Epithelial cell of proximal tubule (primary cell): ENCODE measurements around the gene FGD1. TPM values are rescaled to one million over a fixed set of nuclear protein-coding genes. Genes with fewer than 3 reads are reported as not detected.
"Not testable (repeated sequence)": the region's sequence is repeated elsewhere in the genome, so short reads cannot be mapped to it uniquely, and the experiment has no call there.

Source experiments
- DNase-seq: peaks from one replicate; pipeline ENCODE4 v3.0.0-alpha.2; 2011; ENCODE audit warnings: low read depth
- H3K4me3 ChIP-seq: 2 replicates; pipeline ENCODE4 v1.5.1; 2011; ENCODE audit warnings: low read depth, mild to moderate bottlenecking, low read length
- total RNA-seq: library from RNA; depleted of rRNA; stranded (reverse); fragments of >200 nt; gene quantifications from 2 replicates; pipeline ENCODE4 v1.2.3, GENCODE V29; 2015
- TF ChIP-seq, protein P1 (sequence below): conservative IDR thresholded peaks from 2 replicates; pipeline ENCODE4 v1.5.1; 2012; ENCODE audit warnings: low read depth, mild to moderate bottlenecking, low read length

Gene FGD1
- total RNA-seq: 10.2 and 10.3 TPM in 2 replicates

DNA sequence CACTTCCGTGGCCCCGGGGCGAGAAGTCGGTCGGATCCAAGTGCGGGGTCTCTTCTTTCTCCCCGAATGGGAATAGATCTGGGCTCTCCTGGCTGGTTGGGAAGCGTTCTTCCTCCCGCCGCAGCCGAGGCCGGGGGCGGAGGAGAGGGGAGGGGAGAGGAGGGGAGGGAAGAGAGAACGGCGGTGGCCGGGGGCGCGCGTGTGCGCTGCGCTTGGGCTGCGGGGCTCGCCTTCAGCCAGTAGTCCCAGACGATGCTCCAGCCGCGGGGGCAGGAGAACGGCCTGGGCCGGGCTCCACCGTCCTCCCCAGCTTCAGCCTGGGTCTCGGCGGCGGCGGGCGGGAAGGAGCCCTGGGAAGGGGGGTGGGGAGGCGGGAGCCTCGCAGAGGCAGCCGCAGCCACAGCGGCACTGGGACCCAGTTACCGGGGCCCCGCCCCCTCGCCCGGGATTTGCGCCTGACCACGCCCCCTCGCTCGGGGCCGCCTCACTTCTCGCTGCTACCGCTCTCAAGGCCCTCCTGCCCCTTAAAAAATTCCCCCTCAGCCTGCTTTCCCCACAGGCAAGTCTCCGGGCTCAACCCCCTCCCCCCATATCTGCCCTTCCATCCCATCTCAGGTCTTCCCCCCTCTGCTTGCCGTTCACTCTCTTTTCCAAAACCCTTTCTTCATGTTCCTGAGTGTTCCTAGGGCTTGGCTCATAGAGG is at the start of gene FGD1:
FGD1 (minus strand) TSS at position 421 of the 703 bp plus-strand sequence. CDS start 802 bp downstream, outside the sequence.
- DNase-seq: no peak
- TF ChIP-seq, protein P1, sequence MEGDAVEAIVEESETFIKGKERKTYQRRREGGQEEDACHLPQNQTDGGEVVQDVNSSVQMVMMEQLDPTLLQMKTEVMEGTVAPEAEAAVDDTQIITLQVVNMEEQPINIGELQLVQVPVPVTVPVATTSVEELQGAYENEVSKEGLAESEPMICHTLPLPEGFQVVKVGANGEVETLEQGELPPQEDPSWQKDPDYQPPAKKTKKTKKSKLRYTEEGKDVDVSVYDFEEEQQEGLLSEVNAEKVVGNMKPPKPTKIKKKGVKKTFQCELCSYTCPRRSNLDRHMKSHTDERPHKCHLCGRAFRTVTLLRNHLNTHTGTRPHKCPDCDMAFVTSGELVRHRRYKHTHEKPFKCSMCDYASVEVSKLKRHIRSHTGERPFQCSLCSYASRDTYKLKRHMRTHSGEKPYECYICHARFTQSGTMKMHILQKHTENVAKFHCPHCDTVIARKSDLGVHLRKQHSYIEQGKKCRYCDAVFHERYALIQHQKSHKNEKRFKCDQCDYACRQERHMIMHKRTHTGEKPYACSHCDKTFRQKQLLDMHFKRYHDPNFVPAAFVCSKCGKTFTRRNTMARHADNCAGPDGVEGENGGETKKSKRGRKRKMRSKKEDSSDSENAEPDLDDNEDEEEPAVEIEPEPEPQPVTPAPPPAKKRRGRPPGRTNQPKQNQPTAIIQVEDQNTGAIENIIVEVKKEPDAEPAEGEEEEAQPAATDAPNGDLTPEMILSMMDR: no peak
- H3K4me3 ChIP-seq: peak within 1 kb of the TSS; percentile 64

DNA sequence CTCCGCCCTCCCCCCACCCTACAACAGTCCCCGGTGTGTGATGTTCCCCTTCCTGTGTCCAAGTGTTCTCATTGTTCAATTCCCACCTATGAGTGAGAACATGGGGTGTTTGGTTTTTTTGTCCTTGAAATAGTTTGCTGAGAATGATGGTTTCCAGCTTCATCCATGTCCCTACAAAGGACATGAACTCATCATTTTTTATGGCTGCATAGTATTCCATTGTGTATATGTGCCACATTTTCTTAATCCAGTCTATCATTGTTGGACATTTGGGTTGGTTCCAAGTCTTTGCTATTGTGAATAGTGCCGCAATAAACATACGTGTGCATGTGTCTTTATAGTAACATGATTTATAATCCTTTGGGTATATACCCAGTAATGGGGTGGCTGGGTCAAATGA is 46.2 kb upstream of the FGD1 start:
- DNase-seq, H3K4me3 ChIP-seq: not testable (repeated sequence)

DNA sequence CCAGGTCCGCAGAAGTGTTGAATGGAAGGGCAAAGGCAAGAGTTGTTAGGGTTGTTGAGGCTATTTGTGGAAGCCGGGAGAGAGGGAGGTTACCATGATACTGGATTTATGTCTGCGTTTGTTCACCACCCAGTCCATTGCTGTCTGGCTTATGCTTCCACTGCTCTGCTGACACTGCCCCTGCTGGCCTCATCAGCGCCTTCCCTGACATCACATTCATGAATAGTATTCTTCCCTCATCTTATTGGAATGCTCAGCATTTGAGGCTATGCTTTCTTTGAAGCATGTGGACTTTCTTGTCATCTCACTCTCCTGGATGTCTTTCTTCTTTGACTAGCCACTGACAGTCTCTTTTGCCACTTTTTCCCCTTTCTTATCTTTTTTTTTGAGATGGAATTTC is 44.3 kb upstream of the FGD1 start:
- TF ChIP-seq, protein P1: peak; percentile 19
- H3K4me3 ChIP-seq: no peak overlapping the region
- no peak for DNase-seq

DNA sequence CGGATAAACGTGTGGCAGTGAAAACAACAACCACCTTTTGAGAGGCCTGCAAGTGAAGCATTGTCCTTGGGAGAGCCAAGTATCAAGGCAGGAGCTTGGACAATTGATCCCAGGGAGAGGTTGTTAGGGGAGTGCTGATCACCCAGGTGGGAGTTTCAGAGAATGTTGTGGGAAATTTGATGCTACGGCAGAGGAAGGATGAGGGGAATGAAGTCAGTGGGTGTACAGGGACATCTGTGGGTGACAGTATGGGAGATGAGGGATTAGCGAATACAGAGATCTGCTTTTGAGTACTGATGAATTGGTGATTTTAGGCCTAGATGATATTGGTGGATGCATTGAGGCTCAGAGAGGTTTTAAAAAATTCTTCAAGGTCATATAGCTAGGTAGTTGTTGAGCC is 38.2 kb upstream of the FGD1 start:
- TF ChIP-seq, protein P1: no peak
- H3K4me3 ChIP-seq: no peak overlapping the region
- DNase-seq: no peak

DNA sequence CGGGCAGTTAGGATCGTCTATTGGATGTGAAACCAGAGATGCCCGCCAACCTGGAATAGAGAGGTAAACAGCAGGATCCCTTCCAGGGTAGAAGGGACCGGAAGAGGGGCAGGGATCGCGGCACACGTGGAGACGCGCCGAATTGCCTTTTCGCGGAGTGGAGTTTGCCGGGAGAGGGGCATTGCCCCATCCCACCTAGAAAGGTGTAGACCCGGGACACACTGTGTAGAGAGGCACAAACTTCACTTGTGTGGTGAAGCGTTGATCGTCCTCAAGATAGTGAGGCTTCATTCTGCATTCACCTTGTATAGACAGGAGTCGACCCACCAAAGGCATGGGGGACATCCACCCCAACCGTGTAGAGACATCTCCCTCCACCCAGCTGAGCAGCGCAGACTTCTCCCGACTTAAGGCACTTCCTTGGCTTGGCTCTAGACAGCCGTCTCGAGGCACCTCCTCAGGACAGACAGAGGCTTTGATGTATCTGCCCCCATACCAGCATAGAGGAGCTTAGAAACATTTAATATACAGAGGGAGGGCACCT is 34.4 kb upstream of the FGD1 start:
- TF ChIP-seq, protein P1: no peak
- H3K4me3 ChIP-seq: peak overlapping the region; percentile 88
- DNase-seq: no peak

DNA sequence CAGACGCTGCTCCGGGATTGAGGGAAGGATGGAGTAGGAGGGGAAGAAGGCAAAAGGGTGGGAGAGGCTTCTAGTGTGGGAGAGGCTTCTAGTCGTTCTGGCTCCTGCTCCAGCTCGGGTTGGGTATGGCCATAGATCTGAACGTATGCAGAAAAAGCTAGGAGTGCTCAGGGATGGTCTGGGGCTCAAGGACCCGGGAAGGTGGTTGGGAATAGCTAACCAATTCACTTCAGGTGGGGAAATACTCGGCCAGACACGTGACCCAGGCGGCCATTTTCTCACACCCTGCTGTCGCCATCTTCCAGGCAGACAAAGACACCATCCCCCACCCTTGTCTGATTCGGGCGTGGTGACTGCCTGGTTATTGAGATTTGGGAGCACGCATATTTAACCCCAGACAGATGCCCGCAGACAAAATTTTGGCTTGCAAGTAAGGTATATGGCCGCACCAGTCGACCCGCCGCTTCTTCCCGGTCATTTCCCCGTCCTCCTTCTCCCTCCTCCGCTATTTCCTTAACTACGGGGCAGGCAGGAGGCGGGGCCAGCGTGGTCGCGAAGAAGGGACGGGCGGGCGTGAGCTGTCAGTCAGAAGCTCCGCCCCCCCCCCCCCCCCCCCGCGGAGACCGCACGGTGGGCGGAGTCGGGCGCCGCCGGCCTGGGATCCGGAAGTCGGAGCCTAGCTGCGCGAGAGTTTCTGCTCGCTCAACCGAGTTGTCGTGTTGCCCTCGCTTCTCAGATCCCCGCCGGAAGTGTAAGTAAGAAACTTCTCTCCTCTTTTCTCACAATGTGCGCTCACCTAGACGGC is 33.7 kb upstream of the FGD1 start, which contains the start of gene GNL3L:
GNL3L (plus strand) TSS at position 668 of the 805 bp plus-strand sequence. CDS start 2,348 bp downstream, outside the sequence.
- H3K4me3 ChIP-seq: peak within 1 kb of the TSS; percentile 88
- TF ChIP-seq, protein P1: no peak
- peak; percentile 20 for DNase-seq

DNA sequence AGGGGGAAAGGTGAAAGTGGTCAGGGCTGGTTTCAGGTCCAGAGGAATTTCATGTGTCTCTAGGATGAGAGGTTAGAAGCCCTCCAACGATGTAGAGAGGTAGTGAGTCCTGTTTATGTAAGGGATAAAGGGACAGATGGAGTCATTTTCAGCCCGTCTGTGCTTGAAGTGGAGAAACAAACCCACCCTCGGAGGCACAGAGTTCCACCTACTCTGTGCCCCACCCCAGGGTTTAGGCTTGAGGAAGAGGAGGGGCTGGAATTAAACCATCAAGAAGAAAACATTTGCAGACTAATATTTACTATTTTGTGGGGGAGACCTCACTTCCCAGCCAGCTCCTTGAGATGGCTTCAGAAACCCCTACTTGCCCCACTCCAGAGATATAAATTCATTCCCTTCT is 33.1 kb upstream of the FGD1 start:
- peak overlapping the region; percentile 88 for H3K4me3 ChIP-seq
- TF ChIP-seq, protein P1: no peak
- no peak for DNase-seq
